Neuronal stem cell (in vitro differentiated cells): ENCODE measurements around the gene ZNF3.

Experiments
- DNase-seq: peaks from one replicate; pipeline ENCODE4 v3.0.0-alpha.2; 2013; ENCODE audit warnings: low spot score
- H2AFZ ChIP-seq: one replicate; pipeline ENCODE4 v1.6.1; 2013; ENCODE audit warnings: mild to moderate bottlenecking, low read length, inconsistent platforms
- H2AK5ac ChIP-seq: 2 replicates; pipeline ENCODE4 v1.6.1; 2013; ENCODE audit warnings: low read depth, mild to moderate bottlenecking, inconsistent platforms, low read length, moderate library complexity, mixed read lengths
- H2BK120ac ChIP-seq: 2 replicates; pipeline ENCODE4 v1.6.1; 2013; ENCODE audit warnings: low read depth, mild to moderate bottlenecking, inconsistent platforms, low read length, moderate library complexity, mixed read lengths
- H2BK12ac ChIP-seq: one replicate; pipeline ENCODE4 v1.6.1; 2013; ENCODE audit warnings: low read length, inconsistent platforms
- H2BK15ac ChIP-seq: 2 replicates; pipeline ENCODE4 v1.6.1; 2013; ENCODE audit warnings: mild to moderate bottlenecking, low read length, inconsistent platforms, mixed read lengths
- H2BK5ac ChIP-seq: one replicate; pipeline ENCODE4 v1.6.1; 2013; ENCODE audit warnings: inconsistent platforms, mild to moderate bottlenecking, low read length, moderate library complexity
- H3K14ac ChIP-seq: one replicate; pipeline ENCODE4 v1.6.1; 2013; ENCODE audit warnings: low read length, inconsistent platforms
- H3K18ac ChIP-seq: 2 replicates; pipeline ENCODE4 v1.6.1; 2013; ENCODE audit warnings: low read length, inconsistent platforms
- H3K23ac ChIP-seq: 2 replicates; pipeline ENCODE4 v1.6.1; 2013; ENCODE audit warnings: low read depth, mild to moderate bottlenecking, mixed read lengths, low read length, inconsistent platforms; ENCODE audit not compliant: poor library complexity
- H3K27ac ChIP-seq: replicated peaks from 3 replicates; pipeline ENCODE4 v1.5.1; 2013; ENCODE audit warnings: low read length, inconsistent platforms
- H3K27me3 ChIP-seq, 3 experiments: 2 replicates each; pipeline ENCODE4 v1.6.1; 2013; ENCODE audit warnings: low read length in 3 of 3, mild to moderate bottlenecking in 2 of 3, inconsistent platforms in 1 of 3, low read depth in 1 of 3, mixed read lengths in 1 of 3, moderate library complexity in 1 of 3; ENCODE audit not compliant: control insufficient read depth in 3 of 3, insufficient read depth in 3 of 3
- H3K36me3 ChIP-seq, 2 donors: replicated peaks in 1 of 2; 2 replicates each; pipeline ENCODE4 v1.6.1; 2013; ENCODE audit warnings: low read length in 2 of 2; ENCODE audit not compliant: control insufficient read depth in 2 of 2, insufficient read depth in 2 of 2
- H3K4ac ChIP-seq: 2 replicates; pipeline ENCODE4 v1.6.1; 2013; ENCODE audit warnings: inconsistent platforms, mild to moderate bottlenecking, low read length, moderate library complexity
- H3K4me1 ChIP-seq, 2 donors: 1 replicate in 1 of 2; 2 replicates in 1 of 2; pipeline ENCODE4 v1.6.1; 2013; ENCODE audit warnings: low read length in 2 of 2, low read depth in 1 of 2; ENCODE audit not compliant: control insufficient read depth in 2 of 2, insufficient read depth in 1 of 2
- H3K4me2 ChIP-seq: one replicate; pipeline ENCODE4 v1.6.1; 2013; ENCODE audit warnings: mild to moderate bottlenecking, low read length, inconsistent platforms; ENCODE audit not compliant: insufficient read depth, poor library complexity, severe bottlenecking
- H3K4me3 ChIP-seq, 2 donors: 2 replicates each; pipeline ENCODE4 v1.5.1; 2013; ENCODE audit warnings: low read length in 2 of 2, mild to moderate bottlenecking in 2 of 2, inconsistent platforms in 1 of 2, moderate library complexity in 1 of 2
- H3K79me1 ChIP-seq: one replicate; pipeline ENCODE4 v1.6.1; 2013; ENCODE audit warnings: low read depth, mild to moderate bottlenecking, inconsistent platforms, low read length, moderate library complexity
- H3K9ac ChIP-seq: one replicate; pipeline ENCODE4 v1.6.1; 2013; ENCODE audit warnings: mild to moderate bottlenecking, low read depth, low read length, inconsistent platforms; ENCODE audit not compliant: poor library complexity
- H3K9me3 ChIP-seq, 2 donors: replicated peaks in 1 of 2; 2 replicates each; pipeline versions ENCODE3 to v1.6.1; 2013; ENCODE audit warnings: low read length in 2 of 2, mild to moderate bottlenecking in 2 of 2, inconsistent platforms in 1 of 2, low read depth in 1 of 2, mixed read lengths in 1 of 2, moderate library complexity in 1 of 2; ENCODE audit not compliant: control insufficient read depth in 2 of 2, insufficient read depth in 1 of 2
- H4K8ac ChIP-seq: one replicate; pipeline ENCODE4 v1.6.1; 2013; ENCODE audit warnings: low read depth, mild to moderate bottlenecking, inconsistent platforms, low read length, moderate library complexity
- H4K91ac ChIP-seq: one replicate; pipeline ENCODE4 v1.6.1; 2013; ENCODE audit warnings: low read length, low read depth, mild to moderate bottlenecking, inconsistent platforms; ENCODE audit not compliant: poor library complexity
- WGBS, 2 donors: extraction: QIAGEN DNeasy Blood & Tissue Kit; methylation state at CpG; one replicate each; pipeline ENCODE4 v1.1.7; 2013; ENCODE audit warnings: missing lambda C conversion rate in 2 of 2, mixed read lengths in 1 of 2; ENCODE audit not compliant: insufficient read length in 2 of 2, insufficient replicate concordance in 1 of 2; ENCODE audit errors: extremely low coverage in 2 of 2; 5-methylcytosine and 5-hydroxymethylcytosine counted together

ZNF3 gene

DNA sequence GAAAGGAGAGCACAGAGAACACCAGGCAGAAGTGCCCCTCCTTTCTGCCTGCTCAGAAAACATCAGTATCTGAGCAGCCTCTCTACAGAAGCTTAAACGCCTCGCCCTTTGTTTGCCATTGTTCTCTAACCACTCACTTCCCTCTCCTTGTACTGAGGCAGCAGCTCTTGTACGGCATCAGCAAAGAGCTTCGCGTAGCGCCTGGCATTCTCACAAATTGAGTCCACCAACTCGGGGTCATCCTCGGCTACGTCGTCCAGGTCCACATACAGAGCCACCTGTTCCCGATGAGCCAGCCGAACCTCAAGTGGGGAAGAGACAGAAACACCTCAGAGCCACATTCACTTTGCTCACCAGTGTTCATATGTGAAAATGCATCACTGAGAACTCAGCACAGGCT, 17.9 kb upstream of the ZNF3 start:
- Histone ChIP-seq H3K4me3 (peak overlapping the region; percentile 99), H3K4me1 (peaks cover 10 to 20% of the 10 kb centered on the region in 2 donors), H3K9ac (peak overlapping the region; percentile 53), H3K4ac (no peak overlapping the region), H3K18ac (no peak overlapping the region), H2BK5ac (no peak overlapping the region), H3K23ac (peak overlapping the region; percentile 16), H3K27ac (no peak overlapping the region), H3K79me1 (peaks cover 8% of the 10 kb centered on the region), H4K8ac (no peak overlapping the region), H3K36me3 (peaks cover 50 to 69% of the 10 kb centered on the region in 2 donors), H2AFZ (no peak overlapping the region), H3K14ac (no peak overlapping the region), H2AK5ac (peak overlapping the region; percentile 68), H3K4me2 (peak overlapping the region; percentile 63), H2BK15ac (no peak overlapping the region), H2BK120ac (no peak overlapping the region), H2BK12ac (no peak overlapping the region), H4K91ac (no peak overlapping the region), H3K27me3 (no peaks in the 10 kb centered on the region), H3K9me3 (no peaks in the 10 kb centered on the region)
- no CpG with 5 or more reads among the region's 12 CpGs for whole genome bisulfite sequencing, 2 donors
- DNase-seq, result no peak

DNA sequence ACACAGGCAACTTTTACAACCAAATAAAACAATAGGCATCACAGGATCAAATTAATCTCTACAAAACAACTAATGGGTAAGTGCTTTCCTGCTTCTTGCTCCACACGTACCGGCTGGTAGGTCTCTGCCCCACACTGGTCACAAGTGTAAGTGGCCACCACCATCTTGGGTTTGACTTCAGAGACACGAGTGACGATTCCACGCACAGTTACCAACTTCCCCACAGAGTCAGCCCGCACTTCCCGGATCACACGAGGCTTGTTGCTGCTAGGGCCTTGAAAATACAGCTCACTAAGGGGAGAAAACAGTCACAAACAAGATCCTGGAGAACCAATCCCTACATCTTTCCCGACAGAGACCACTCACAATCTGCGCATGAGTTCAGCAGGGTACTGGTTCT, 17.4 kb upstream of the ZNF3 start:
- no peaks in the 10 kb centered on the region for H3K27me3 ChIP-seq
- H3K27ac ChIP-seq, result no peak overlapping the region
- no peak overlapping the region for H3K23ac ChIP-seq
- no peak overlapping the region for H2BK15ac ChIP-seq
- H2BK12ac ChIP-seq, result no peak overlapping the region
- H2BK5ac ChIP-seq, result no peak overlapping the region
- H3K4me3 ChIP-seq, result peak overlapping the region in 1 of 2 donors; percentile 99
- no CpG with 5 or more reads among the region's 10 CpGs for WGBS, 2 donors
- H3K4me2 ChIP-seq, result no peak overlapping the region
- H3K79me1 ChIP-seq, result peaks cover 10% of the 10 kb centered on the region
- DNase-seq, result no peak
- no peaks in the 10 kb centered on the region for H3K9me3 ChIP-seq
- no peak overlapping the region for H2BK120ac ChIP-seq
- H3K4me1 ChIP-seq, result peaks cover 10 to 20% of the 10 kb centered on the region in 2 donors
- peaks cover 54 to 71% of the 10 kb centered on the region in 2 donors for H3K36me3 ChIP-seq
- H3K14ac ChIP-seq, result no peak overlapping the region
- H2AFZ ChIP-seq, result no peak overlapping the region
- peak overlapping the region; percentile 37 for H3K9ac ChIP-seq
- no peak overlapping the region for H3K4ac ChIP-seq
- no peak overlapping the region for H3K18ac ChIP-seq
- no peak overlapping the region for H2AK5ac ChIP-seq
- H4K8ac ChIP-seq, result no peak overlapping the region
- H4K91ac ChIP-seq, result no peak overlapping the region

DNA sequence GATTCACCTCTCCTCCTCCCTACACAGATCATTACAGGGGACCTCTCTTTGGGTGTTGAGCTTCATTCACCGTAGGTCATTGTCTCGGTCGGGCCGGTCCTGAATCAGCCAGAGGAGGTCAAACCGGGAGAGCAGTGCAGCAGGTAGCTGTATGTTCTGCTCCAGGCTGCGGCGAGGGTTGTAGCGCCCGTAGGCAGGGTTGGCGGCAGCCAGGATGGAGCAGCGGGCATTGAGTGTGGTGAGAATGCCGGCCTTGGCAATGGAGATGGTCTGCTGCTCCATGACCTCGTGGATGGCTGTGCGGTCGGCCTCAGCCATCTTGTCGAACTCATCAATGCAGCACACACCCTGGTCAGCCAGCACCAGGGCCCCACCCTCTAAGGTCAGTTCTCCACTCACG, 14.2 kb upstream of the ZNF3 start:
- Histone ChIP-seq H3K27me3 (no peaks in the 10 kb centered on the region), H2AFZ (no peak overlapping the region), H4K8ac (no peak overlapping the region), H3K23ac (peak overlapping the region; percentile 86), H3K79me1 (peaks cover 14% of the 10 kb centered on the region), H3K14ac (no peak overlapping the region), H4K91ac (no peak overlapping the region), H2BK12ac (no peak overlapping the region), H2BK5ac (no peak overlapping the region), H3K18ac (no peak overlapping the region), H3K27ac (no peak overlapping the region), H3K9me3 (no peaks in the 10 kb centered on the region), H2BK15ac (no peak overlapping the region), H3K4me2 (no peak overlapping the region), H3K4me3 (no peak overlapping the region), H2AK5ac (peak overlapping the region; percentile 17), H3K4ac (no peak overlapping the region), H3K9ac (peak overlapping the region; percentile 83), H3K36me3 (peaks cover 78 to 95% of the 10 kb centered on the region in 2 donors), H3K4me1 (peaks cover 6 to 9% of the 10 kb centered on the region in 2 donors), H2BK120ac (no peak overlapping the region)
- no CpG with 5 or more reads among the region's 17 CpGs for WGBS, 2 donors
- no peak for DNase-seq

DNA sequence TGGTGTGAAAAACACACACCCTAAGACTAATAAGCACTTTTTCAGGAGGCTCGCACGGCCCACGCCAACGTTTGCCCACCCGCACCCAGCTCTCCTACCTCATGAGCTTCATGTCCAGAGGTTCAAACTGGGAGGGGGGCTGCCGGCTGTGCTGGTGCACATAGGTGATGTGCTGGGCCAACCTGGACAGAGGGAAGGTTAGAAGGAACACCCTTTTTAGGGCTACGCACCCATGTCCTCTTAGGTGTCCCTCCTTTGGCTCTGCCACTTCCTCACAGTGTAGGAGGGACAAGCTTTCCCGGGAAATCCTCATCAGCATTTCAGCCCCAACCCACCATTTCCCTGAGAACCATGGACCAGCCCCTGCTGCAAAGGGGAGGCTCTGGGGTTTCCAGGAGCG, 13.8 kb upstream of the ZNF3 start:
- H3K18ac ChIP-seq, result no peak overlapping the region
- no peak overlapping the region for H2BK15ac ChIP-seq
- no peak overlapping the region for H3K27ac ChIP-seq
- H3K4me1 ChIP-seq, result peaks cover 6 to 9% of the 10 kb centered on the region in 2 donors
- no peak for DNase-seq
- H3K9me3 ChIP-seq, result no peaks in the 10 kb centered on the region
- H3K4me3 ChIP-seq, result no peak overlapping the region
- H3K14ac ChIP-seq, result no peak overlapping the region
- WGBS, 2 donors, result no CpG with 5 or more reads among the region's 9 CpGs
- no peak overlapping the region for H2BK120ac ChIP-seq
- H3K27me3 ChIP-seq, result no peaks in the 10 kb centered on the region
- no peak overlapping the region for H4K8ac ChIP-seq
- H3K23ac ChIP-seq, result no peak overlapping the region
- H2BK5ac ChIP-seq, result no peak overlapping the region
- peaks cover 82 to 99% of the 10 kb centered on the region in 2 donors for H3K36me3 ChIP-seq
- no peak overlapping the region for H3K4me2 ChIP-seq
- no peak overlapping the region for H2AK5ac ChIP-seq
- H3K79me1 ChIP-seq, result peaks cover 14% of the 10 kb centered on the region
- no peak overlapping the region for H3K9ac ChIP-seq
- no peak overlapping the region for H2BK12ac ChIP-seq
- no peak overlapping the region for H3K4ac ChIP-seq
- no peak overlapping the region for H4K91ac ChIP-seq
- no peak overlapping the region for H2AFZ ChIP-seq
